GM19328 (cell line): ENCODE results near the gene OR51M1.

ENCODE experiments used
- ATAC-seq: cut with Tn5 transposase; IDR thresholded peaks from one replicate; pipeline ENCODE4 v1.9.1; 2021; ENCODE audit warnings: mild to moderate bottlenecking, moderate library complexity; ENCODE audit not compliant: unreplicated experiment

The OR51M1 gene

GRCh38 chr11:5380740-5381342 is 2.8 kb upstream of the OR51M1 start:
- no peak for ATAC-seq

GRCh38 chr11:5384335-5384734 is 723 bp downstream of the OR51M1 start:
- no peak for ATAC-seq

GRCh38 chr11:5390210-5390609 is 6.6 kb downstream of the OR51M1 start:
- no peak for ATAC-seq

GRCh38 chr11:5394091-5394490 is 10.5 kb downstream of the OR51M1 start:
- ATAC-seq, result no peak

- no peak for ATAC-seq
Measured at GRCh38 chr11:5398936-5399335, 15.3 kb downstream of the OR51M1 start.

GRCh38 chr11:5405173-5405572 is 21.6 kb downstream of the OR51M1 start:
- ATAC-seq, result no peak

GRCh38 chr11:5420993-5421392 is 37.4 kb downstream of the OR51M1 start:
- ATAC-seq, result no peak

- ATAC-seq, result no peak
Measured at GRCh38 chr11:5421811-5422210, 38.2 kb downstream of the OR51M1 start, which contains the start of gene OR51Q1. Gene OR51Q1, plus strand, starts transcription at chr11:5422111. Its CDS starts 90 bp downstream, at chr11:5422201.

GRCh38 chr11:5423131-5423530 is 39.5 kb downstream of the OR51M1 start:
- ATAC-seq, result no peak

GRCh38 chr11:5441414-5441813 is 57.8 kb downstream of the OR51M1 start, which contains the start of gene OR51I1:
Gene OR51I1, minus strand, starts transcription at chr11:5441514. Its CDS starts 0 bp downstream, at chr11:5441514.
- ATAC-seq, result no peak
